ENCODE data around the gene FGD3. TPM values are rescaled to one million over a fixed set of nuclear protein-coding genes. Genes with fewer than 3 reads are reported as not detected.
A peak's percentile ranks its signal among the peaks of the same experiment; 100 is the strongest.

The FGD3 gene
- total and polyA plus RNA-seq, 2 of the 8 experiments (the other 6 are each of a cell fraction or from before 2014, with no cell fraction given): 1.4 to 1.9 TPM

DNA sequence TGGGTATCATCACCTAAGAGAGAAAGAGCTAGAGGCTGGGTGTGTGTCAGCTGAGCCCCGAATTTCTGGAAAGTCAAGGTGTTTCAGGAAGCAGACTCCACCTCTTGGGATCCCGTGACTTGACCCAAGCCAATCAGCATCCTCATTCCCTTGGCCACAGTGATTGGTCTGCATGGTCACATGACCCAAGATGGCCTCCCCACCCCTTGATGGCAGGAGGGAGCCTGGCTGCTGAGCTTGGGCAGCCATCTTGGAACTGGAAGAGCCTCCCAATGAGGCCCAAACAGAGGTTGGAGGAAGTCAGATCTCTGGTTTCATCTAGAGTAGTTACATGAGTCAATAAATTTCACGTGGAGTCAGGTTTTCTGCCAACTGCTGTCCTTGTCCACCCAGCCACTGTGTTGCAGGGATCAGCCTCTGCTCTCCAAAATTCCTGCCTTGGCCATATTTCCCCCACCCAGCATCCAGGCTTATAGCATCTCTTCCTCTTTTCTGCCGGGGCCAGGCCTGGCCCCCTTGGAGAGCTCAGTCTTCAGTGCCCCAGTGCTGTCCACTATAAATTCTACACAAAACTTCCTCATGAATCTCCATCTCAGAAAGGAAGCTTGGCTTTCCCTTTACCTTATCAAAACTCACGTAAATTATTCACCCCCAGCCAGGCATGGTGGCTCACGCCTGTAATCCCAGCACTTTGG lies 93.9 kb downstream of the FGD3 start:
- Histone ChIP-seq H3K79me1 (ENCODE audit: low read depth, low read length) (no peaks in the 10 kb centered on the region), H2BK12ac (ENCODE audit: low read depth, low read length) (no peak overlapping the region), H3K23ac (ENCODE audit: insufficient read length) (no peak overlapping the region), H3K56ac (replicated peaks; ENCODE audit: insufficient read length, low read depth, low read length) (no peak overlapping the region), H3K4me3 (ENCODE audit: extremely low read depth in 1 of 4, insufficient read depth in 2 of 4, low read depth in 3 of 4, low read length in 4 of 4) (no peak overlapping the region), H3K9me3 (ENCODE audit: insufficient read depth in 2 of 2, low read depth in 1 of 2, low read length in 1 of 2) (peaks cover 0 to 3% of the 10 kb centered on the region in 2 experiments; a peak in 1 of 4 replicates), H4K91ac (replicated peaks; ENCODE audit: insufficient read length, low read length) (no peak overlapping the region), H3K23me2 (ENCODE audit: low read depth, low read length) (no peaks in the 10 kb centered on the region), H4K20me1 (replicated peaks in 1 of 2; ENCODE audit: control insufficient read depth in 1 of 2, insufficient read depth in 2 of 2, low read length in 2 of 2) (no peaks in the 10 kb centered on the region), H2AFZ (ENCODE audit: low read length) (peak overlapping the region; percentile 83; the same call in 1 of the 2 replicates), H3K4ac (replicated peaks; ENCODE audit: insufficient read length, low read depth, low read length) (no peak overlapping the region), H2BK120ac (replicated peaks; ENCODE audit: low read depth, low read length) (no peak overlapping the region), H3K18ac (ENCODE audit: extremely low read depth, low read length) (no peak overlapping the region), H2BK20ac (ENCODE audit: low read length) (no peak overlapping the region), H3K14ac (ENCODE audit: insufficient read length) (no peak overlapping the region), H4K5ac (ENCODE audit: insufficient read length, low read depth, low read length) (no peak overlapping the region), H3K36me3 (ENCODE audit: control insufficient read depth in 2 of 4, insufficient read depth in 4 of 4, low read length in 3 of 4) (no peaks in the 10 kb centered on the region), H4K8ac (ENCODE audit: extremely low read depth, insufficient read depth, low read length) (0 out of 2 replicates have a peak overlapping the region, but pooled peaks have one; percentile 22), H3K79me2 (ENCODE audit: control insufficient read depth in 1 of 2, insufficient read depth in 2 of 2, low read length in 2 of 2) (no peaks in the 10 kb centered on the region), H2AK5ac (ENCODE audit: low read depth, low read length) (no peak overlapping the region), H3K27me3 (replicated peaks in 1 of 4; ENCODE audit: control insufficient read depth in 3 of 4, extremely low read depth in 1 of 4, insufficient read depth in 3 of 4, low read length in 3 of 4) (no peaks in the 10 kb centered on the region), H3K9ac (replicated peaks in 1 of 4; ENCODE audit: extremely low read depth in 1 of 4, low read depth in 3 of 4, low read length in 3 of 4) (no peak overlapping the region), H3K4me2 (ENCODE audit: insufficient read depth in 1 of 2, low read depth in 2 of 2, low read length in 2 of 2) (no peak overlapping the region), H3K27ac (ENCODE audit: low read depth, low read length) (no peak overlapping the region), H2BK15ac (ENCODE audit: low read length) (no peak overlapping the region), H2BK5ac (ENCODE audit: low read depth, low read length) (no peak overlapping the region), H3K4me1 (replicated peaks in 1 of 4; ENCODE audit: control insufficient read depth in 3 of 4, insufficient read depth in 4 of 4, low read length in 3 of 4) (peaks cover 0 to 9% (median under 1%) of the 10 kb centered on the region in 4 experiments; a peak in 3 of 7 replicates)
- FAIRE-seq (no peak), DNase-seq (ENCODE audit: low read depth in 1 of 2, low spot score in 2 of 2) (no peak)
- ChIA-PET CTCF (ENCODE audit: partially characterized antibody) (interaction anchor here (0.7 to 1.4 kb wide), 6 partner anchors 11 to 68 kb away, joined by 3 to 7 read pairs (median 3); no protein-coding TSS in a partner anchor), POLR2A (ENCODE audit: partially characterized antibody) (interaction anchor here (1.4 kb wide), 1 partner anchor 27 kb away, joined by 6 read pairs; no protein-coding TSS in a partner anchor)
- WGBS, 2 experiments (ENCODE audit: extremely low coverage in 1 of 2, insufficient coverage in 1 of 2, insufficient read length in 1 of 2, insufficient replicate concordance in 2 of 2, low coverage in 1 of 2, low lambda C conversion rate in 2 of 2, missing lambda C conversion rate in 1 of 2): 90% methylated on average over 6 of the region's 6 CpGs; no CpG with 5 or more reads in 1 of the 2 experiments
- TF ChIP-seq EZH2 (IDR thresholded peaks at IDR 0.05; ENCODE audit: low read depth, low read length, severe bottlenecking) (no peak), YY1 (IDR thresholded peaks at IDR 0.05; ENCODE audit: low read depth, low read length) (peak; percentile 88), EP300 (IDR thresholded peaks at IDR 0.05; ENCODE audit: borderline replicate concordance in 1 of 2, low read depth in 2 of 2, low read length in 2 of 2) (no peak), SP1 (IDR thresholded peaks at IDR 0.05; ENCODE audit: low read depth, low read length) (no peak), ZNF274 (IDR thresholded peaks at IDR 0.05; ENCODE audit: borderline replicate concordance, extremely low read depth, low read length) (no peak), SP2 (IDR thresholded peaks at IDR 0.05; ENCODE audit: low read length) (no peak), CHD2 (IDR thresholded peaks at IDR 0.05; ENCODE audit: low read length) (no peak)
- TF ChIP-seq, protein P1, sequence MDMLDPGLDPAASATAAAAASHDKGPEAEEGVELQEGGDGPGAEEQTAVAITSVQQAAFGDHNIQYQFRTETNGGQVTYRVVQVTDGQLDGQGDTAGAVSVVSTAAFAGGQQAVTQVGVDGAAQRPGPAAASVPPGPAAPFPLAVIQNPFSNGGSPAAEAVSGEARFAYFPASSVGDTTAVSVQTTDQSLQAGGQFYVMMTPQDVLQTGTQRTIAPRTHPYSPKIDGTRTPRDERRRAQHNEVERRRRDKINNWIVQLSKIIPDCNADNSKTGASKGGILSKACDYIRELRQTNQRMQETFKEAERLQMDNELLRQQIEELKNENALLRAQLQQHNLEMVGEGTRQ (IDR thresholded peaks at IDR 0.05; ENCODE audit: low read length): peak; percentile 64
- TF ChIP-seq, protein P2, sequence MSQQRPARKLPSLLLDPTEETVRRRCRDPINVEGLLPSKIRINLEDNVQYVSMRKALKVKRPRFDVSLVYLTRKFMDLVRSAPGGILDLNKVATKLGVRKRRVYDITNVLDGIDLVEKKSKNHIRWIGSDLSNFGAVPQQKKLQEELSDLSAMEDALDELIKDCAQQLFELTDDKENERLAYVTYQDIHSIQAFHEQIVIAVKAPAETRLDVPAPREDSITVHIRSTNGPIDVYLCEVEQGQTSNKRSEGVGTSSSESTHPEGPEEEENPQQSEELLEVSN (IDR thresholded peaks at IDR 0.05): no peak
- TF ChIP-seq, protein P3, sequence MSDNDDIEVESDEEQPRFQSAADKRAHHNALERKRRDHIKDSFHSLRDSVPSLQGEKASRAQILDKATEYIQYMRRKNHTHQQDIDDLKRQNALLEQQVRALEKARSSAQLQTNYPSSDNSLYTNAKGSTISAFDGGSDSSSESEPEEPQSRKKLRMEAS (IDR thresholded peaks at IDR 0.05): peak; percentile 74

Measured in H1 (cell line).